CD14-positive monocyte (primary cell): ENCODE results near the gene KIAA0753. TPM values are rescaled to one million over a fixed set of nuclear protein-coding genes. Genes with fewer than 3 reads are reported as not detected.

ENCODE experiments used
- DNase-seq, 3 donors: peaks; one replicate each; pipeline ENCODE4 v3.0.0-alpha.2; 2011 to 2022
- H2AFZ ChIP-seq: 2 replicates; pipeline ENCODE4 v1.6.0; 2012; ENCODE audit warnings: mild to moderate bottlenecking, low read depth, low read length, inconsistent platforms; ENCODE audit not compliant: insufficient read depth, poor library complexity, severe bottlenecking
- H3K27ac ChIP-seq, 2 donors: 1 replicate in 1 of 2; 2 replicates in 1 of 2; pipeline ENCODE4 v1.5.1; 2012 to 2013; ENCODE audit warnings: low read length in 2 of 2, control low read depth in 1 of 2, inconsistent platforms in 1 of 2, low read depth in 1 of 2, mild to moderate bottlenecking in 1 of 2
- H3K27me3 ChIP-seq, 2 donors: one replicate each; pipeline versions ENCODE4 v1.6.0 to v1.6.1; 2011 to 2013; ENCODE audit warnings: low read length in 2 of 2; ENCODE audit not compliant: control insufficient read depth in 2 of 2, insufficient read depth in 2 of 2
- H3K36me3 ChIP-seq, 2 donors: replicated peaks in 1 of 2; 1 replicate in 1 of 2; 2 replicates in 1 of 2; pipeline versions ENCODE4 v1.5.1 to v1.6.1; 2012 to 2013; ENCODE audit warnings: low read length in 2 of 2, control low read depth in 1 of 2, inconsistent platforms in 1 of 2, mild to moderate bottlenecking in 1 of 2; ENCODE audit not compliant: insufficient read depth in 2 of 2, control insufficient read depth in 1 of 2
- H3K4me1 ChIP-seq, 2 donors: 1 replicate in 1 of 2; 2 replicates in 1 of 2; pipeline versions ENCODE4 v1.5.1 to v1.6.1; 2012 to 2013; ENCODE audit warnings: low read length in 2 of 2, control low read depth in 1 of 2, inconsistent platforms in 1 of 2, mild to moderate bottlenecking in 1 of 2, moderate library complexity in 1 of 2; ENCODE audit not compliant: insufficient read depth in 2 of 2, control insufficient read depth in 1 of 2
- H3K4me2 ChIP-seq: replicated peaks from 2 replicates; pipeline ENCODE3; 2012; ENCODE audit warnings: low read length, moderate library complexity, mild to moderate bottlenecking; ENCODE audit not compliant: poor library complexity, severe bottlenecking; ENCODE audit errors: extremely low read depth
- H3K4me3 ChIP-seq, 3 experiments: fragments of 200-600 bp in 1 of 3; sonication (generic) in 1 of 3; replicated peaks in 1 of 3; 1 replicate in 2 of 3; 2 replicates in 1 of 3; pipeline ENCODE4 v1.5.1; 2011 to 2013; ENCODE audit warnings: low read length in 3 of 3, mild to moderate bottlenecking in 3 of 3, control low read depth in 2 of 3, low read depth in 2 of 3, inconsistent platforms in 1 of 3, moderate library complexity in 1 of 3
- H3K79me2 ChIP-seq: 2 replicates; pipeline ENCODE4 v1.6.0; 2012; ENCODE audit warnings: mild to moderate bottlenecking, control low read depth, inconsistent platforms, low read length, moderate library complexity; ENCODE audit not compliant: insufficient read depth
- H3K9ac ChIP-seq: 2 replicates; pipeline ENCODE4 v1.6.0; 2017; ENCODE audit warnings: low read length, mild to moderate bottlenecking; ENCODE audit not compliant: insufficient read depth, poor library complexity, severe bottlenecking
- H3K9me3 ChIP-seq, 2 donors: replicated peaks in 1 of 2; 1 replicate in 1 of 2; 2 replicates in 1 of 2; pipeline versions ENCODE4 v1.5.1 to v1.6.1; 2012 to 2013; ENCODE audit warnings: low read length in 2 of 2, control low read depth in 1 of 2; ENCODE audit not compliant: control insufficient read depth in 1 of 2, insufficient read depth in 1 of 2
- H4K20me1 ChIP-seq: 2 replicates; pipeline ENCODE4 v1.6.0; 2012; ENCODE audit warnings: mild to moderate bottlenecking, low read length, control low read depth, moderate library complexity; ENCODE audit not compliant: insufficient read depth
- H3K27ac Mint-ChIP-seq, 7 donors: one replicate each; pipeline ENCODE4 v1.8.0; 2020; ENCODE audit warnings: mild to moderate bottlenecking in 7 of 7, mixed read lengths in 7 of 7, moderate library complexity in 6 of 7, inconsistent platforms in 2 of 7
- H3K27me3 Mint-ChIP-seq, 3 donors: one replicate each; pipeline ENCODE4 v1.8.0; 2021 to 2022; ENCODE audit warnings: low read depth in 3 of 3, mild to moderate bottlenecking in 3 of 3, mixed read lengths in 3 of 3, moderate library complexity in 3 of 3, inconsistent platforms in 1 of 3
- H3K36me3 Mint-ChIP-seq, 2 donors: one replicate each; pipeline ENCODE4 v1.8.0; 2020; ENCODE audit warnings: mixed read lengths in 2 of 2, inconsistent platforms in 1 of 2, mild to moderate bottlenecking in 1 of 2
- H3K4me1 Mint-ChIP-seq: one replicate; pipeline ENCODE4 v1.8.0; 2020; ENCODE audit warnings: mild to moderate bottlenecking, mixed read lengths
- H3K4me3 Mint-ChIP-seq, 2 donors: one replicate each; pipeline ENCODE4 v1.8.0; 2020; ENCODE audit warnings: mild to moderate bottlenecking in 2 of 2, mixed read lengths in 2 of 2, moderate library complexity in 1 of 2
- H3K9me3 Mint-ChIP-seq, 7 donors: one replicate each; pipeline ENCODE4 v1.8.0; 2020 to 2022; ENCODE audit warnings: mixed read lengths in 7 of 7, mild to moderate bottlenecking in 6 of 7, moderate library complexity in 6 of 7, inconsistent platforms in 2 of 7
- WGBS: methylation state at CpG from one replicate; pipeline ENCODE4 v1.1.5; 2013; ENCODE audit warnings: missing lambda C conversion rate; ENCODE audit not compliant: insufficient coverage; 5-methylcytosine and 5-hydroxymethylcytosine counted together
- intact Hi-C, 2 donors: fragments of 100-400 bp; cut with micrococcal nuclease; formaldehyde crosslinking; loops; one replicate each; pipeline versions ENCODE4 v1.15.0 to v1.15.1; 2023
- polyA plus RNA-seq, 3 donors: library from polyadenylated mRNA; depleted of rRNA in 1 of 3; unstranded in 2 of 3; stranded (reverse) in 1 of 3; fragments of 300-500 nt in 2 of 3; fragments of >200 nt in 1 of 3; fragmentation: Illumina TruSeq in 2 of 3; gene quantifications; 1 replicate in 2 of 3; 2 replicates in 1 of 3; pipeline ENCODE4 v1.2.3, GENCODE V29; 2012 to 2021
- TF ChIP-seq, protein P1 (sequence below): fragments of 200-600 bp; IDR thresholded peaks from one replicate; pipeline ENCODE4 v1.8.0; 2022; ENCODE audit warnings: antibody characterized with exemption, mild to moderate bottlenecking

The KIAA0753 gene
- polyA plus RNA-seq, 3 donors: 1.7 to 6.6 (median 3.5) TPM

DNA sequence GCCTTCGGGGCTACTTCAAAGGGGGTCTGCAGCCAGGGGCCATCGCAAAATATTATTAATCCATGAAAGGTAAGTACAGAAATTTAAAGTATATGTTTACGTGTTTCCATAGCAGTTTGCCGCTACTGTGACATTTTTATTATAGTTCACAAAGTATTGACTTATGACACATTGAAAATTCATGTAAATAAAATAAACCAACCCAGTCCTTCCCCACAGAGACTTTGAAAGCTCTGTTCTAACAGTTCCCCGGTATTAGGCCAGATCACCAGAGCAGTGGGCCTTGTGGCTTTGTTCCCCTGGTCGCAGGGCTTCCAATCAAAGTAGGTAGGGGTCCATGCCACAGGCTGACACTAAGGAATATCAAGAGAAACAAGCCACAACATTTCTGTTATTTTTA lies 13.9 kb downstream of the KIAA0753 start:
- H3K36me3 Mint-ChIP-seq: peaks cover 66 to 77% of the 10 kb centered on the region in 2 donors
- H3K27ac Mint-ChIP-seq: peak overlapping the region in 1 of 7 donors; percentile 19
- no peaks in the 10 kb centered on the region for H3K27me3 ChIP-seq

DNA sequence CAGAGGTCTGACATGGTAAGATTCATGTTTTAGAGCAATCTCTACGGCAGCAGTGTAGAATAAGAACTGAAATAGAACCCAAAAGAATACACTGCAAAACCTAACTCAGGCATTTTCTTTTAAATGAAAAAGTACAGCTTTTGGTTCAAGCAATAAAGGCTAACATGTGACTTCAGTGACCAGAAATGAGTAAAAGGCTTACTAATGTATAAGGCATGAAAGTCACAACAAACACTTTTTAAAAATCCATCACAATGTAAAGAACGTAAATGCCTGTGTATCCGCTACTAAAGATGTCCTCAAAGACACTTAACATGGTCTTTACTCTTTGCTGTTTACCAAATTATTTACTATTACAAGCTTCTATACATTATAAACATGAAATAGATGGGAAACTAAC lies 16.6 kb downstream of the KIAA0753 start:
- no peak overlapping the region for H3K4me3 Mint-ChIP-seq
- no peak overlapping the region for H3K4me3 ChIP-seq
- no peak overlapping the region for H3K27ac ChIP-seq
- no peaks in the 10 kb centered on the region for H3K4me1 Mint-ChIP-seq
- intact Hi-C loops: no loop called here
- H3K9ac ChIP-seq: no peak overlapping the region
- no peak overlapping the region for H3K27ac Mint-ChIP-seq
- no peaks in the 10 kb centered on the region for H4K20me1 ChIP-seq
- no peak overlapping the region for H3K4me2 ChIP-seq
- H3K9me3 ChIP-seq: no peaks in the 10 kb centered on the region
- H3K4me1 ChIP-seq: no peaks in the 10 kb centered on the region
- 100% methylated on average over 1 of the region's 3 CpGs for WGBS
- H3K9me3 Mint-ChIP-seq: no peaks in the 10 kb centered on the region
- no peaks in the 10 kb centered on the region for H3K79me2 ChIP-seq
- H2AFZ ChIP-seq: no peak overlapping the region
- H3K27me3 ChIP-seq: no peaks in the 10 kb centered on the region
- H3K27me3 Mint-ChIP-seq: no peaks in the 10 kb centered on the region
- no peak for DNase-seq
- TF ChIP-seq, protein P1, sequence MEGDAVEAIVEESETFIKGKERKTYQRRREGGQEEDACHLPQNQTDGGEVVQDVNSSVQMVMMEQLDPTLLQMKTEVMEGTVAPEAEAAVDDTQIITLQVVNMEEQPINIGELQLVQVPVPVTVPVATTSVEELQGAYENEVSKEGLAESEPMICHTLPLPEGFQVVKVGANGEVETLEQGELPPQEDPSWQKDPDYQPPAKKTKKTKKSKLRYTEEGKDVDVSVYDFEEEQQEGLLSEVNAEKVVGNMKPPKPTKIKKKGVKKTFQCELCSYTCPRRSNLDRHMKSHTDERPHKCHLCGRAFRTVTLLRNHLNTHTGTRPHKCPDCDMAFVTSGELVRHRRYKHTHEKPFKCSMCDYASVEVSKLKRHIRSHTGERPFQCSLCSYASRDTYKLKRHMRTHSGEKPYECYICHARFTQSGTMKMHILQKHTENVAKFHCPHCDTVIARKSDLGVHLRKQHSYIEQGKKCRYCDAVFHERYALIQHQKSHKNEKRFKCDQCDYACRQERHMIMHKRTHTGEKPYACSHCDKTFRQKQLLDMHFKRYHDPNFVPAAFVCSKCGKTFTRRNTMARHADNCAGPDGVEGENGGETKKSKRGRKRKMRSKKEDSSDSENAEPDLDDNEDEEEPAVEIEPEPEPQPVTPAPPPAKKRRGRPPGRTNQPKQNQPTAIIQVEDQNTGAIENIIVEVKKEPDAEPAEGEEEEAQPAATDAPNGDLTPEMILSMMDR: no peak
- peaks cover 63 to 98% of the 10 kb centered on the region in 2 donors for H3K36me3 ChIP-seq
- peaks cover 67 to 78% of the 10 kb centered on the region in 2 donors for H3K36me3 Mint-ChIP-seq

More for the DNA sequence above, 13.9 kb downstream of the KIAA0753 start:
- H3K4me3 ChIP-seq: no peak overlapping the region
- no peaks in the 10 kb centered on the region for H3K9me3 ChIP-seq
- Mint-ChIP-seq H3K9me3 (no peaks in the 10 kb centered on the region), H3K4me3 (no peak overlapping the region), H3K27me3 (no peaks in the 10 kb centered on the region), H3K4me1 (no peaks in the 10 kb centered on the region)
- intact Hi-C loops: no loop called here
- no peaks in the 10 kb centered on the region for H4K20me1 ChIP-seq
- TF ChIP-seq, protein P1: no peak
- WGBS: 88% methylated on average over 1 of the region's 6 CpGs
- H3K27ac ChIP-seq: no peak overlapping the region
- H3K9ac ChIP-seq: no peak overlapping the region
- H3K36me3 ChIP-seq: peaks cover 53 to 96% of the 10 kb centered on the region in 2 donors
- no peak overlapping the region for H3K4me2 ChIP-seq
- H3K79me2 ChIP-seq: no peaks in the 10 kb centered on the region
- H2AFZ ChIP-seq: no peak overlapping the region
- DNase-seq: no peak
- H3K4me1 ChIP-seq: no peaks in the 10 kb centered on the region
